Activated B cell treated with CpG ODN at 0.5 μM for 24 hours (primary cell): ENCODE data around the gene LIN7A. TPM values are rescaled to one million over a fixed set of nuclear protein-coding genes. Genes with fewer than 3 reads are reported as not detected.

Source experiments
- ATAC-seq: fragments of 200-7000 bp; cut with Tn5 transposase; one replicate; pipeline ENCODE4 v1.10.0; 2021; ENCODE audit warnings: low read depth, mild to moderate bottlenecking, moderate library complexity
- CTCF ChIA-PET: fragments of 350-600 bp; sonication (Branson Sonifier 250); formaldehyde crosslinking; loops from one replicate; lab custom pipeline; 2021; ENCODE audit warnings: antibody characterized with exemption; lab: Charles Lee
- POLR2A ChIA-PET: fragments of 350-600 bp; sonication (Branson Sonifier 250); formaldehyde crosslinking; loops from one replicate; lab custom pipeline; 2021; ENCODE audit warnings: antibody characterized with exemption; lab: Charles Lee
- DNase-seq: peaks from one replicate; pipeline ENCODE4 v3.0.0; 2022
- H3K27ac Mint-ChIP-seq: one replicate; pipeline ENCODE4 v1.8.0; 2020; ENCODE audit warnings: mixed read lengths
- H3K27me3 Mint-ChIP-seq: one replicate; pipeline ENCODE4 v1.8.0; 2021; ENCODE audit warnings: mixed read lengths
- H3K36me3 Mint-ChIP-seq: one replicate; pipeline ENCODE4 v1.8.0; 2021; ENCODE audit warnings: low read depth, mixed read lengths
- H3K4me1 Mint-ChIP-seq: one replicate; pipeline ENCODE4 v1.8.0; 2021; ENCODE audit warnings: mixed read lengths
- H3K4me3 Mint-ChIP-seq: one replicate; pipeline ENCODE4 v1.8.0; 2020; ENCODE audit warnings: mild to moderate bottlenecking, mixed read lengths
- H3K9me3 Mint-ChIP-seq: one replicate; pipeline ENCODE4 v1.8.0; 2020; ENCODE audit warnings: mixed read lengths
- intact Hi-C: fragments of 100-400 bp; cut with micrococcal nuclease; formaldehyde crosslinking; loops from one replicate; pipeline ENCODE4 v1.15.1; 2024
- total RNA-seq: library from RNA; stranded (reverse); gene quantifications from 2 replicates; pipeline ENCODE4 v1.2.3, GENCODE V29; 2022
- TF ChIP-seq, protein P1 (sequence below): fragments of 200-600 bp; IDR thresholded peaks from one replicate; pipeline ENCODE4 v1.8.0; 2022; ENCODE audit warnings: antibody characterized with exemption, mild to moderate bottlenecking

The LIN7A gene
- total RNA-seq, 1 donor from 2014 or later = not detected

- Mint-ChIP-seq H3K27ac (no peak overlapping the region), H3K36me3 (no peaks in the 10 kb centered on the region), H3K4me3 (no peak overlapping the region), H3K27me3 (no peaks in the 10 kb centered on the region), H3K4me1 (no peaks in the 10 kb centered on the region), H3K9me3 (no peaks in the 10 kb centered on the region)
- intact Hi-C loops = no loop called here
- TF ChIP-seq, protein P1, sequence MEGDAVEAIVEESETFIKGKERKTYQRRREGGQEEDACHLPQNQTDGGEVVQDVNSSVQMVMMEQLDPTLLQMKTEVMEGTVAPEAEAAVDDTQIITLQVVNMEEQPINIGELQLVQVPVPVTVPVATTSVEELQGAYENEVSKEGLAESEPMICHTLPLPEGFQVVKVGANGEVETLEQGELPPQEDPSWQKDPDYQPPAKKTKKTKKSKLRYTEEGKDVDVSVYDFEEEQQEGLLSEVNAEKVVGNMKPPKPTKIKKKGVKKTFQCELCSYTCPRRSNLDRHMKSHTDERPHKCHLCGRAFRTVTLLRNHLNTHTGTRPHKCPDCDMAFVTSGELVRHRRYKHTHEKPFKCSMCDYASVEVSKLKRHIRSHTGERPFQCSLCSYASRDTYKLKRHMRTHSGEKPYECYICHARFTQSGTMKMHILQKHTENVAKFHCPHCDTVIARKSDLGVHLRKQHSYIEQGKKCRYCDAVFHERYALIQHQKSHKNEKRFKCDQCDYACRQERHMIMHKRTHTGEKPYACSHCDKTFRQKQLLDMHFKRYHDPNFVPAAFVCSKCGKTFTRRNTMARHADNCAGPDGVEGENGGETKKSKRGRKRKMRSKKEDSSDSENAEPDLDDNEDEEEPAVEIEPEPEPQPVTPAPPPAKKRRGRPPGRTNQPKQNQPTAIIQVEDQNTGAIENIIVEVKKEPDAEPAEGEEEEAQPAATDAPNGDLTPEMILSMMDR = no peak
- ChIA-PET CTCF (no interaction called here), POLR2A (no interaction called here)
- DNase-seq (no peak), ATAC-seq (no peak)
Measured at GRCh38 chr12:80952443-80952842, 14.7 kb upstream of the LIN7A start.

DNA sequence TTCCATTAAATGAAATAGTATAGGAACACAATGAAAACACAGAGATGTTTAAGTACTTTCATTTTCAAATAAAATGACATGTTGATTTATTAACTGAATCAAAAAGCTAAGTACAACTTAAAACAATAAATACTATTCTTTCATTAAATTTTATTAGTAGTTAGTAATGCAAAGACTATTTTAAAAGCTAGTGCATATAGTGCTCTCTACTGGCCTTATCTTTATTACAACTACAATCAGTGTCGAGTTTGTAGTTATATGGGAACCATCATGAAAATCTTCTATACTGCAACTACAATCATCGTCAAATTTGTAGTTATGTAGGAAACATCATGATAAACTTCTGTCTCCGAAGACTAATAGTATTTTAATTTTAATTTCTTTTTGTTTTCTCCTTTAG lies 8.9 kb upstream of the LIN7A start:
- H3K4me3 Mint-ChIP-seq = no peak overlapping the region
- DNase-seq (no peak), ATAC-seq (no peak)
- no peaks in the 10 kb centered on the region for H3K36me3 Mint-ChIP-seq
- CTCF ChIA-PET = no interaction called here
- POLR2A ChIA-PET = no interaction called here
- intact Hi-C loops = no loop called here
- H3K27ac Mint-ChIP-seq = no peak overlapping the region
- H3K4me1 Mint-ChIP-seq = no peaks in the 10 kb centered on the region
- TF ChIP-seq, protein P1 = no peak
- no peaks in the 10 kb centered on the region for H3K9me3 Mint-ChIP-seq
- no peaks in the 10 kb centered on the region for H3K27me3 Mint-ChIP-seq

DNA sequence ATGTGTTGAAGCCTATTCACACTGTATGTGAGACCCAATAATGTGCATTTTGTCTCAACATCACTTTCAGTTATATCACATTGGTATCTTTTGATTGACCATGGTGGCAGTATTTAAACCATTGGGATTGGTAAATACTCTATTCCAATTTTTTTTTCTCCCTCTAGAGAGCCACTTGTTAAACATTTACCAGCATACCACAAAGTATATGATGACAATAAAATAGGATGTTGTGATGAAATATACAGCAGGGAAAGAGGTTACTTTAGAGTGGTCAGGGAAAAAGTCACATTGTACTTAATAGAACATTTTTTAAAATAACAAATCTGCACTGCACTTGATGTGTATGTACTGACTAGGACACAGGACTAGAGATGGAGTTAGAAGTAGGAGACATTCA lies 5.6 kb upstream of the LIN7A start:
- Mint-ChIP-seq H3K4me1 (no peaks in the 10 kb centered on the region), H3K9me3 (no peaks in the 10 kb centered on the region), H3K27me3 (peaks cover 7% of the 10 kb centered on the region), H3K36me3 (no peaks in the 10 kb centered on the region), H3K4me3 (no peak overlapping the region), H3K27ac (no peak overlapping the region)
- POLR2A ChIA-PET = no interaction called here
- DNase-seq (no peak), ATAC-seq (no peak)
- TF ChIP-seq, protein P1 = no peak
- CTCF ChIA-PET = no interaction called here
- intact Hi-C loops = no loop called here

DNA sequence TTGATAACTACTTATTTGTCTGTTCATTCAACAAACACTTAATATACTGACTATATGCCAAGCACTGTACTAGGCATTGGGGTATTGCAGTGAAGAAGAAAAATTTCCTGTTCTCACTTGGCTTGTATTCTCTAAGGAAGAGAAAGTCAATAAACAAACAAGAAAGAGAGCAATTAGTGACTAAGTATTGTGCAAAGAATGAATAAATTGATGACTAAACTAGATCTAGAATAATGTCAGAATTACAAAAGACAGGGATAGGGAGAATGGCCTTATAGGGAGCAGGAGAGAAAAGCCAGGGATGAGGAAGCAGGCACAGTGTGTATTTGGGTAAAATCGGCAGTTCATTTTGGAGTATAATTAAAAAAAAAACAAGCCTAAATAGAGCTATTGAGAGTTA lies 4.2 kb upstream of the LIN7A start:
- no peak for DNase-seq
- Mint-ChIP-seq H3K4me1 (peaks cover 3% of the 10 kb centered on the region), H3K27me3 (peaks cover 12% of the 10 kb centered on the region), H3K27ac (no peak overlapping the region), H3K4me3 (no peak overlapping the region), H3K9me3 (no peaks in the 10 kb centered on the region), H3K36me3 (no peaks in the 10 kb centered on the region)
- no peak for ATAC-seq
- ChIA-PET POLR2A (no interaction called here), CTCF (no interaction called here)
- intact Hi-C loops = no loop called here
- TF ChIP-seq, protein P1 = no peak

DNA sequence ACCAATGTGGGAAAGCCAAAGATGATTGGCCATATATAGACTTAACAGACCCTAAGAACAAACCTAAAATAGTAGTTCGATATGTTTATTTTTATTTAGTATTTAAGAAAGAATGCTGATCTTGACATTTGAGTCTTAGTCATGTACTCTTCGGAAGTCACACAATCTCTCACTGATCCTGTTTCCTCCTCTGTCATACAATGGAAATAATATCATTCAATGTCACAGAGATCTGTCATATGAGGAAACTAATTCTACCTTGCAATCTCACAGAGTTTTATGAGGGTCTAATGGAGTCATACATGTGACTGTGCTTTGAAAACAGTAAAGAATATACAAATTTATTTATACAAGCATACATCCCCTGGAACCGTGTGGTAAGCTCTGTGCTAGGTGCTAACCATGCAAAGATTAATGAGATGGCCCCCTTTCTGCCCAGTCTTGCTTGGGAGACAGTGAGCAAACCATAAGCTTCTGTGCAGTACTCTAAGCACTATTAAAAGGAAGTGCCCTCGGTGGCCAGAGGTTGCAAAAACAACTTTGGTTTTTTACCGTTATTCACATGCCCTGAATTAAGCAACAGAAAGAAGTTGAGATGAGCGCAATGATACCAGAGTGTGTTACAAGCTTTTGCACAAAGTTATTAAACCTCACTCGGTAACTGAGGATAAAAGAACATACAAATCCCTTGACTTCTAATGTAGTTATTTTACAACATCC lies 1.7 kb upstream of the LIN7A start:
- H3K4me3 Mint-ChIP-seq = no peak overlapping the region
- ChIA-PET CTCF (no interaction called here), POLR2A (no interaction called here)
- ATAC-seq (no peak), DNase-seq (no peak)
- intact Hi-C loops = no loop called here
- no peaks in the 10 kb centered on the region for H3K36me3 Mint-ChIP-seq
- H3K9me3 Mint-ChIP-seq = no peaks in the 10 kb centered on the region
- TF ChIP-seq, protein P1 = no peak
- H3K27me3 Mint-ChIP-seq = peaks cover 27% of the 10 kb centered on the region
- H3K4me1 Mint-ChIP-seq = peaks cover 3% of the 10 kb centered on the region
- no peak overlapping the region for H3K27ac Mint-ChIP-seq
